Stimulated activated CD8-positive, alpha-beta memory T cell treated with anti-CD3 and anti-CD28 coated beads, Interleukin-12 subunit alpha, Interleukin-12 subunit beta, amount 100 ng/mL, for 1 hour (primary cell): Measurements from ENCODE around the gene FNDC11.

Experiments
- DNase-seq: peaks from one replicate; pipeline ENCODE4 v3.0.0-alpha.2; 2020; ENCODE audit warnings: low read depth

FNDC11 gene

GRCh38 chr20:63540417-63541186 is 13.4 kb upstream of the FNDC11 start:
- DNase-seq = no peak

GRCh38 chr20:63541371-63541770 is 12.6 kb upstream of the FNDC11 start:
- no peak for DNase-seq

- no peak for DNase-seq
These were observed 11.9 kb upstream of the FNDC11 start for GRCh38 chr20:63542031-63542559.

GRCh38 chr20:63542696-63543095 is 11.3 kb upstream of the FNDC11 start:
- no peak for DNase-seq

- no peak for DNase-seq
These were observed 10.8 kb upstream of the FNDC11 start for GRCh38 chr20:63543131-63543530.

GRCh38 chr20:63543733-63544132 is 10.2 kb upstream of the FNDC11 start:
- DNase-seq = no peak

- no peak for DNase-seq
These were observed 9.6 kb upstream of the FNDC11 start for GRCh38 chr20:63544241-63544957.

- no peak for DNase-seq
These were observed 8.9 kb upstream of the FNDC11 start for GRCh38 chr20:63544958-63545516.

GRCh38 chr20:63545814-63546213 is 8.1 kb upstream of the FNDC11 start:
- DNase-seq = no peak

- no peak for DNase-seq
These were observed 7.6 kb upstream of the FNDC11 start for GRCh38 chr20:63546256-63546955.

- DNase-seq = no peak
These were observed 6.8 kb upstream of the FNDC11 start for GRCh38 chr20:63546956-63547724.

GRCh38 chr20:63547725-63548480 is 6.1 kb upstream of the FNDC11 start, which contains the start of gene SRMS:
TSS of gene SRMS (minus strand) at chr20:63547749. CDS start at chr20:63547463, 286 bp downstream.
- no peak for DNase-seq

GRCh38 chr20:63548542-63548941 is 5.4 kb upstream of the FNDC11 start:
- DNase-seq = no peak

GRCh38 chr20:63549019-63549418 is 4.9 kb upstream of the FNDC11 start:
- DNase-seq = no peak

GRCh38 chr20:63549679-63550282 is 4.2 kb upstream of the FNDC11 start:
- DNase-seq = no peak

GRCh38 chr20:63551068-63551467 is 2.9 kb upstream of the FNDC11 start:
- no peak for DNase-seq

- no peak for DNase-seq
These were observed 1.3 kb upstream of the FNDC11 start for GRCh38 chr20:63552481-63553249.

- DNase-seq = peak; percentile 77
These were observed 567 bp upstream of the FNDC11 start for GRCh38 chr20:63553251-63553932.
